ENCODE results near the gene HABP4.
A peak's percentile ranks its signal among the peaks of the same experiment; 100 is the strongest.

The HABP4 gene

DNA sequence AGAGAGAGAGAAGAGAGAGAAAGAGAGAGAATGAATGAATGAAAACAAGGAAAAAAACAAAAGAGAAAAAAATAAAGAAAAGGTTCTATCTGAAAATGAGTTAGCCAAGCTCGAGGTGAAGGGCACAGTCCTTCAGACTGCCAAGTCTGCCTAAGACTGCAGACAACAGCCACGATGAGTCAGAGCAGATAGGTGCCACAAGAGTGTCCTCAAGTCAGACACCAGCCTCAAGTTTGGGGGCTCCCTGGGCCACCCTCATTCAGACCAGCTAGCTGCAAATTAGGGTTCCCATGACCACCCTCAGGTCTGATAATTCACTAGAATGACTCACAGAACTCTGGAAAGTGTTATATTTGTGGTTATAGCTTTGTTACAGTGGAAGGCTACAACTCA is 13.9 kb upstream of the HABP4 start:
- DNase-seq = no peak

- DNase-seq = no peak
Observed at GRCh38 chr9:96436456-96437126, 13.4 kb upstream of the HABP4 start.

- DNase-seq = no peak
Observed at GRCh38 chr9:96437454-96437853, 12.5 kb upstream of the HABP4 start.

- DNase-seq = no peak
Observed at GRCh38 chr9:96440671-96441199, 9.2 kb upstream of the HABP4 start.

- DNase-seq = peak; percentile 41
Observed at GRCh38 chr9:96441798-96442445, 8.0 kb upstream of the HABP4 start.

DNA sequence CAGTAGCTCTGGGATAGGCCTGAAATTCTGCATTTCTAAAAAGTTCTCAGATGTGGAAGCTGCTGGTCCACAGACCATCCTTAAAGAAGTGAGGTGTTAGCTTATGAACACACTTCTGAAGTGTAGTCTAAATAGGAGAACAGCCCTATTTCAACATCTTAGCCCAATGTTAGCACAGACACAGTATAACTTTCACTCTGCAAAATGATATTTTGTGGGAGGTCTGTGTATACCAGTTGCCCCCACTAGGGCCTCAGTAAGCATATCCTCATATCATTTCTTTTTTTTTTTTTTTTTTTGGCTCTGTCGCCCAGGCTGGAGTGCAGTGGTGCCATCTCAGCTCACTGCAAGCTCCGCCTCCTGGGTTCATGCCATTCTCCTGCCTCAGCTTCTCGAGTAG is 7.5 kb upstream of the HABP4 start:
- DNase-seq = no peak

DNA sequence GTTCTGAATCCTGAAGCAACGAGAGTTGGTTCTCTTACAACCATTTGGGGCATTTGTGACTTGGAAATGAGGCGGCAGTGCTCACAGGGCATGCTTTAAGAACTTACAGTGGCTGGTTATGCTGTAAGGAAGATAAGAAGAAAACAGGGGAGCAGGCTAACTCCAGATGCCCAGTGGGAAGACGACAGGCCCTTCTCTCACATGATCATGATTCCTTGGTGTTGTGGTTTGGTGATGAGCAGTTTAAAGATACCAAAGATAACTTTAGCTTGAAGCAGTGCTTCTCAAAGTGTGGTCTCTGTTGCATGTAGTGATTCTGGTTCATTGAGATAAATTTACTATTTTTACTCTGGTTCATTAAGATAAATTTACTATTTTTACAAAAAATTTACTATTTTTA is 2.6 kb upstream of the HABP4 start:
- no peak for DNase-seq

- DNase-seq = peak; percentile 22
Observed at GRCh38 chr9:96448546-96449170, 1.3 kb upstream of the HABP4 start.

GRCh38 chr9:96449523-96449844 is 485 bp upstream of the HABP4 start:
- no peak for DNase-seq

DNA sequence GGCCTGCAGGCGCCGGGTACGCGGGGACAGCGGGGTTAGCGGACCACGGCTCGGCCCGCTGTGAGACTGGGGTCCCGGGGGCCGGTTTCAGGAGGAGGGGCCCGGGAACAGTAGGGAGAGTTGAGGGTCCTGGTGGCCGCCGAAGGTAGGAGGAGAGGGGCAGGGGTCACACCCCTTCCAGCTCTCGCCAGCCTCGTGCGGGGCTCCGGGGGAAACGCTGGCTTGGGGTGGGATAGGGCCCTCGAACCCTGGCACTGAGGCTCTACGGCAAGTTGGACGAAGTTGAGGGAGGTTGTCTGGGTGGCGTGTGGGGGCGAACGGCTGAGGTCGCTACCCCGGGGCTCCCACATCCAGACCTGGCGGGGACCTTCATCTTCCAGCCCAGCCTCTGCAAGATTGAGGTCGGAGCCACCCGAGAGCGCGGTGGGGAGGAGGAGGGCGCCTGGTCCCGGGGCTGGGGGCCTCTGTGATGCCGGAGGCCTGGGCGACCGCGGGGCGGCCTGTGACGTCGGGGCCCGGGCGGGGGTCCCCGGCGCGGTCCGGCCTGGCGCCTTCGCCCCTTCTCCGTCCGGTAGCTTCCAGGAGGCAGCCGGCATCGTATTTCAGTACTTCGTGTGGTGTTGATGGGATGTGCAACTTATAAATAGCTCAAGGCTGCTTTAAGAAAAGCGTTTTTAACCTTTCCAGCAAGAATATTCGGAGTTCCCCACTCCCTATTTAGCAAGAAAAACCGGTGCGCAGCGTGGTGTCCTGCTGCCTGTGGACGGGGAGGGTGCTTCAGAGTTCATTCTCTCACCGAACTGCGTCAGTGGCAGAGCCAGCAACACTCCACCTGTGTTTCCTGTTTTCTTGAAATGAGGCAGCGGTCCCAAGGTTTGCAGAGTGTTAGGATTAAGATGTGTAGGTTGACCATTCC is 902 bp downstream of the HABP4 start:
- DNase-seq = no peak

- DNase-seq = peak; percentile 45
Observed at GRCh38 chr9:96453625-96454024, 3.7 kb downstream of the HABP4 start.

DNA sequence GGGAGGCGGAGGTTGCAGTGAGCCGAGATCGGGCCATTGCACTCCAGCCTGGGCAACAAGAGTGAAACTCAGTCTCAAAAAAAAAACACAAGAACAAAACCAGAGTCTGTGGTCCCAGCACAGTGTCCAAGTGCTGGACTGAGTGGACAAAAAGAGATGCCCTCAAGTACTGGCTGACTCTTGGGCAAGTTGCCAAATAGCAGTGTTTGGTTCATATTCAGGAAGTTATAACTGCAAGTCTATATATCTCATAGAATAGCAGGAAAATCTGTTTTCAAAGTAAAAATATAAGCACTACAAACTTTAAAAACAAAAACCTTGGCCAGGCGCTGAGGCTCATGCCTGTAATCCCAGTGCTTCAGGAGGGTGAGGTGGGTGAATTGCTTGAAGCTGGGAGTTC is 7.3 kb downstream of the HABP4 start:
- DNase-seq = no peak

- no peak for DNase-seq
Observed at GRCh38 chr9:96458226-96458625, 8.3 kb downstream of the HABP4 start.

- DNase-seq = no peak
Observed at GRCh38 chr9:96459268-96460007, 9.5 kb downstream of the HABP4 start.

GRCh38 chr9:96460470-96460869 is 10.5 kb downstream of the HABP4 start:
- DNase-seq = peak; percentile 75

GRCh38 chr9:96460882-96461281 is 10.9 kb downstream of the HABP4 start:
- DNase-seq = peak; percentile 63

GRCh38 chr9:96461336-96461735 is 11.4 kb downstream of the HABP4 start:
- no peak for DNase-seq

- no peak for DNase-seq
Observed at GRCh38 chr9:96462541-96462940, 12.6 kb downstream of the HABP4 start.

DNA sequence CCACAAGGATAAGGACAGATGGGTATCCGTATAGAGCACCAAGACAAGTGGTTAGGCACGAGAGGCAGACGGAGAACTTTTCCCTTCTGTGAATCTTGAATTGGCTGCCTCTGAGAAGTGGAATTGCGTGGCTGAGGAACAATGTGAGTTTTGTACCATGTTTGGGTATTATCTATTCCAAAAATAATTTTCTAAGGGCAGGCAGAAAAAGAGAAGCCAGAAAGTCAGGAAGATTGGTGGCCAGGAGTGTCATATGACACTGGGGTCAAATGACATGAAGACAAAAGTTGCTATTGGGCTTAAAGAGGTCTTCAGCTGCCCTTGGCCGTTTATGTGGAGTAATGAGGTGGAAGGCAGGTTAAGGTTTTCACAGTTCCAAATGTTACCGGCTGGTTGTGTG is 14.5 kb downstream of the HABP4 start:
- DNase-seq = no peak

DNA sequence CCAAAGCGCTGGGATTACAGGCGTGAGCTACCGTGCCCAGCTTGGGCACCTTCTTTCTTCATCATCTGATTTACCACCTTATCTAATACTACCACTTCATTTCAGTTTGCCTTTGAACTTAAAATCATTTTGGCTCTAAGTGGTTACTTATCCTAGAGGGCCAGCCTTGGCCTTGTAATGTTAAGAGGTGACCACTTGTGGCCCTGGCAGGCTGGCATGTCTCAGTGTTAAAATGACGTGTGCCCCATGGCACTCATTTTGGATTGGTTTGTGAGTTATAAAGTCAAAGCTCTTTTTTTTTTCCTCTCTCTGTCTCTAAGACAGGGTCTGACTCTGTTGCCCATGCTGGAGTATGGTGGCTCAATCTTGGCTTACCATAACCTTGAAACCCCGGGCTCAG is 17.8 kb downstream of the HABP4 start:
- DNase-seq = no peak

- DNase-seq = no peak
Observed at GRCh38 chr9:96476013-96476412, 26.0 kb downstream of the HABP4 start.

DNA sequence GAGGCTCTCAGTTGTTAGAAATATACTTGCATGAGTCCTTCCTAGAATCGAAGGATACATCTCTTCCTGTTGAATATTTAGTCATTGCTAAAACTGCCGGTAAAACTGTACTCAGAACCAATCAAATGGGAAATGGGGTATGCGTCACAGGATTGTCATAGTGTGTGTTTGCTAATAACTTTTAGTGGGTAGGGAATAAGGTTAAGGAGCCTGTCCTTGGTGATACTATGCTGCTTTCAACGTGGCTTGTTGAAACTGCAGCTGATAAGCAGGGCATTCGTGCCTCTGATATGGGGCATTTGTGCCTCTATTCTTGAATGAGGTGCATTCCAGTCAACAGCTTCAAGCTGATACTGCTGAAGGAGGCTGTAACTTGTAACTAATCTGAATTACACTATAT is 26.6 kb downstream of the HABP4 start:
- DNase-seq = peak; percentile 20

Data from fibroblast of upper back skin (primary cell).